Measurements from ENCODE around the gene PATE4.
A peak's percentile ranks its signal among the peaks of the same experiment; 100 is the strongest.
"Not testable (repeated sequence)": the region's sequence is repeated elsewhere in the genome, so short reads cannot be mapped to it uniquely, and the experiment has no call there.

PATE4 gene

DNA sequence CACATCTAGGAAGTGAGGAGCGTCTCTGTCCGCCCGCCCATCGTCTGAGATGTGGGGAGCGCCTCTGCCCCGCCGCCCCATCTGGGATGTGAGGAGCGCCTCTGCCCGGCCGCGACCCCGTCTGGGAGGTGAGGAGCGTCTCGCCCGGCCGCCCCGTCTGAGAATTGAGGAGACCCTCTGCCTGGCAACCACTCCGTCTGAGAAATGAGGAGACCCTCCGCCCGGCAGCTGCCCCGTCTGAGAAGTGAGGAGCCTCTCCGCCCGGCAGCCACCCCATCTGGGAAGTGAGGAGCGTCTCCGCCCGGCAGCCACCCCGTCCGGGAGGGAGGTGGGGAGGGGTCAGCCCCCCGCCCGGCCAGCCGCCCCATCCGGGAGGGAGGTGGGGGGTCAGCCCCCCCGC is 29.7 kb downstream of the PATE4 start:
- H3K4me1 ChIP-seq (ENCODE audit: control insufficient read depth, insufficient read depth, low read length); H3K9ac ChIP-seq (ENCODE audit: low read depth, low read length); H3K4me3 ChIP-seq (ENCODE audit: low read depth, low read length); H3K27me3 ChIP-seq (ENCODE audit: control insufficient read depth, insufficient read depth, low read length); H3K36me3 ChIP-seq (ENCODE audit: control insufficient read depth, insufficient read depth, low read length); H3K9me3 ChIP-seq (ENCODE audit: control insufficient read depth, insufficient read depth, low read length): not testable (repeated sequence)

DNA sequence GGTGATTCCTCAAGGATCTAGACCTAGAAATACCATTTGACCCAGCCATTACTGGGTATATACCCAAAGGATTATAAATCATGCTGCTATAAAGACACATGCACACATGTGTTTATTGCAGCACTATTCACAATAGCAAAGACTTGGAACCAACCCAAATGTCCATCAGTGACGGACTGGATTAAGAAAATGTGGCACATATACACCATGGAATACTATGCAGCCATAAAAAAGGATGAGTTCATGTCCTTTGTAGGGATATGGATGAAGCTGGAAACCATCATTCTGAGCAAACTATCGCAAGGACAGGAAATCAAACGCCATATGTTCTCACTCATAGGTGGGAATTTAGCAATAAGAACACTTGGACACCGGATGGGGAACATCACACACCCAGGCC is 32.2 kb downstream of the PATE4 start:
- not testable (repeated sequence) for H3K36me3 ChIP-seq (ENCODE audit: control insufficient read depth, insufficient read depth, low read length); H3K9me3 ChIP-seq (ENCODE audit: control insufficient read depth, insufficient read depth, low read length); H3K4me3 ChIP-seq (ENCODE audit: low read depth, low read length)

DNA sequence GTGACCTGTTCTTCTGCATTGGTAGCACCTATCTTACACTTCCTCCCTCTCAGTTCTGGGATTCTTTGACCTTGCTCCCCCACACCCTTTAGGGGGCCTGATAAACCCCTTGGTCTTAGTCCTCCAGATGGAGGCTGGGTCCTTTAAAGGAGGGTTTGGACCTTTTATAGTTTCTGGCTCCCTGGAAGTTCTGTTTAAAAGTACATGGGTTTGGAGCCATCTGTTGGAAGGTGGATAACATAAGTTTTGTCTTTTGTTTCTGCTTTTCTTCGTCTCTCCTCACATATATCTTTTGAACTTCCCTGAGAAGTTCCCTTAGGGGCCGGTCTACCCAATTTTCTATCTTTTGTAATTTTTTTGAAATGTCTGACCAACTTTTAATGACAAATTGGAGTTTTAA is 36.4 kb downstream of the PATE4 start:
- no peaks in the 10 kb centered on the region for H3K4me1 ChIP-seq (ENCODE audit: control insufficient read depth, insufficient read depth, low read length)
- H3K9ac ChIP-seq (ENCODE audit: low read depth, low read length) = no peak overlapping the region
- H3K4me3 ChIP-seq (ENCODE audit: low read depth, low read length) = no peak overlapping the region
- H3K27me3 ChIP-seq (ENCODE audit: control insufficient read depth, insufficient read depth, low read length) = no peaks in the 10 kb centered on the region
- peaks cover 4% of the 10 kb centered on the region for H3K9me3 ChIP-seq (ENCODE audit: control insufficient read depth, insufficient read depth, low read length)
- H3K36me3 ChIP-seq (ENCODE audit: control insufficient read depth, insufficient read depth, low read length) = no peaks in the 10 kb centered on the region

More for the DNA sequence above, 32.2 kb downstream of the PATE4 start:
- H3K9ac ChIP-seq (ENCODE audit: low read depth, low read length); H3K27me3 ChIP-seq (ENCODE audit: control insufficient read depth, insufficient read depth, low read length); H3K4me1 ChIP-seq (ENCODE audit: control insufficient read depth, insufficient read depth, low read length): not testable (repeated sequence)

DNA sequence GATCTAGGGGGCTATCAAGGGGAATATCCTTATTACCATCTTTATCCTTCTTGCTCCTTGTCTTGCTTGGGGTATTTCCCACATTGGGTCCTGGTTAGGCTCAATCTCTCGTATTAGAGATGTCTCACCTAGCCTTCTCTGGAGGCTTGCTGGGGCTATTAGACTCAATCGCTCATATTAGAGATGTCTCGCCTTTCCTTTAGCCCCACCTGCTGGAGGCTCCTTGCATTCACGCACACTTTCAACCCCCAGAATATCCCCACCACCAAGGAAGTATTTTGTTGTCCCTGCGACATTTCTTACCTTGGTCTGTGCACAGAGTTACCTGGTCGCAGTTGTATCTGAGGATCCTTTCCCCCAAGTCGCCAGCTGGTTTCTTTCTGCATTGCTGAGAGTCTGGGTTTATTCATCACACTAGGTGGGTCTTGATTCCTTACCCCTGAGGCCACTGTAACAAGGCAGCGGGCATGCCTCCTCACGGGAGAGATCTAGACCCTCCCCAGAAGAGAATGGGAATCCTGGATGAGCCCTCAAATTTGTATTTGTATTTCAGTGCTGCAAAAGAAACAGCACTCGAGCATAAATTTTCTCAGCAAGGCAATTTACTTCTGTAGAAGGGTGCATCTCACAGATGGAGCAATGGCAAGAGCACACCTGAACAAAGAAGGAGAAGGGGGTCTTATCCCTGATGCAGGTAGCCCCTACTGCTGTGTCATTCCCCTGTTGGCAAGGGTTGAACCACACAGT is 38.4 kb downstream of the PATE4 start:
- Histone ChIP-seq H3K4me1 (ENCODE audit: control insufficient read depth, insufficient read depth, low read length) (no peaks in the 10 kb centered on the region), H3K4me3 (ENCODE audit: low read depth, low read length) (no peak overlapping the region), H3K9ac (ENCODE audit: low read depth, low read length) (no peak overlapping the region), H3K9me3 (ENCODE audit: control insufficient read depth, insufficient read depth, low read length) (peaks cover 4% of the 10 kb centered on the region), H3K36me3 (ENCODE audit: control insufficient read depth, insufficient read depth, low read length) (no peaks in the 10 kb centered on the region), H3K27me3 (ENCODE audit: control insufficient read depth, insufficient read depth, low read length) (no peaks in the 10 kb centered on the region)

DNA sequence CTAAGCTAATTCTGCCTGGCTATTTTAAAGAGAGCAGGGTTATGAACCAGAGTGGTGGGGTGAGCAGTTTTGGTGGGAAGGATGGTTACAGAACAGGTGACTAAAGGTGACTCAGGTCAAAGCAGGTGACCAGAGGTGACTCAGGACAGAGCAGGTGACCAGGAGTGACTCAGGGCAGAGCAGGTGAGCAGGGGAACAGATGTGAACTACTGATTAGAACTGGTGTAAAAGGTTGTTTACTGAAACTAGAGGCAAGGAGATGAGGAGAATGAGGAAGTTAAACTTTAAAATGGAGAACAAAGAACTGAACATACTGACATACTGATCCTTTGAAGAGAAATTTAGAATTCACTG is 39.0 kb downstream of the PATE4 start:
- Histone ChIP-seq H3K36me3 (ENCODE audit: control insufficient read depth, insufficient read depth, low read length) (no peaks in the 10 kb centered on the region), H3K4me1 (ENCODE audit: control insufficient read depth, insufficient read depth, low read length) (no peaks in the 10 kb centered on the region), H3K27me3 (ENCODE audit: control insufficient read depth, insufficient read depth, low read length) (no peaks in the 10 kb centered on the region), H3K4me3 (ENCODE audit: low read depth, low read length) (no peak overlapping the region), H3K9ac (ENCODE audit: low read depth, low read length) (no peak overlapping the region), H3K9me3 (ENCODE audit: control insufficient read depth, insufficient read depth, low read length) (peaks cover 4% of the 10 kb centered on the region)

DNA sequence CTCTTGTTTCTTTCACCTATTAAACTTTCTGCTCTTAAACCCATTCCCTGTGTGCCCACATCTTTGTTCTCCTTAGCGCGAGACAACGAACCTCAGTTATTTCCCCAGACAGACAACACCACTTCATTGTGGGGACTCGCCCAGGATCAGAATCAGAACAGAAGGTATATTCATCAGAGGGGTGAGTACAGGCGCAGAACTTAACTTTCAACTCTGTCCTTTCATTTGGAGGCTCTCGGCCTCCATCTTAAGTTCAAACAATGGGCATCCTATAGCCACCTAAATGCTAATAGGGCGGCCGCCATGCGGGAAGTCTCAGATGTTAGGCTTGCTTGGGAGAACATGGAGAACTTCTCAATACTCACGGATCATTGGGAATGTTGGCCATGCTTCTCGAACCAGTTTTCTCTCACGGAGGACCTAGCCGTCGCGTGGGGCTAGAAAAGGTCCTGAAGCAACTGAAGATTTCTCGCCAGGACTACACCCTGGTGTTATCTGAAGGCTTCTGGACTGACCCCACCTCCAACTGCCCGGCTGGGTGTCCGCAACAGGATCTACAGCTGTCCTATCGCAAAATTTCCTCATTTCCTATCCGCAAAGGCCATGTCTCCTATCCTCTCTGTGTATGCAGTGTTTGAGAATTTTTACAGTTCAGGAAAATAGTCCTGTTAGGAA is 40.9 kb downstream of the PATE4 start:
- H3K4me1 ChIP-seq (ENCODE audit: control insufficient read depth, insufficient read depth, low read length) = no peaks in the 10 kb centered on the region
- H3K9me3 ChIP-seq (ENCODE audit: control insufficient read depth, insufficient read depth, low read length) = peaks cover 4% of the 10 kb centered on the region
- peak overlapping the region; percentile 20 for H3K4me3 ChIP-seq (ENCODE audit: low read depth, low read length)
- peaks cover 5% of the 10 kb centered on the region for H3K27me3 ChIP-seq (ENCODE audit: control insufficient read depth, insufficient read depth, low read length)
- no peak overlapping the region for H3K9ac ChIP-seq (ENCODE audit: low read depth, low read length)
- H3K36me3 ChIP-seq (ENCODE audit: control insufficient read depth, insufficient read depth, low read length) = no peaks in the 10 kb centered on the region

DNA sequence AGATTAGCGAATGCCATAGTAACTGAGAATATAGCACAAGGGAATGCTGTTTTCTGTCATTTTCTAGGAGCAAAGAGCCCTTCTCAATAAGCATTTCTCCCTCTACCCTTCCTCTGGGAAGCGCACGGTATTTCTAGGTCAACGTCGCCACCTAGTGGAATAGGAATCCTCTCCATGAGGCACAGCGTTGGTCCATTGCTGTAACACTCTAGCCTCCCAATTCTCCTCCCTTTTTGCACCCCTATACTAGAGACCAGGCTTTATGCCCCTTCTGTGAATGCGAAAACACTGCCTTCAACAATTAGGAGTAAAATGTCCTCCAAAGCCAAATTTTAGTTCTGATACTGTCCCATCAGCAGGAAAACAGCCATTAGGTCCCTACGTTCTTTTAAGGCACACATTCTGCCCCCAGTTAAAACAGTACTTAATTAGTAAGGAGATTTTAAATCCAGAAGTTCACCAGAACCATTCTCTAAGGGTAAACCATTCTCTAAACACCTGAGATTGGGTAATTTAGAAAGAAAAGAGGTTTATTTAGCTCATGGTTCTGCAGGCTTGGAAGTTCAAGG is 41.5 kb downstream of the PATE4 start:
- Histone ChIP-seq H3K27me3 (ENCODE audit: control insufficient read depth, insufficient read depth, low read length) (peaks cover 8% of the 10 kb centered on the region), H3K4me3 (ENCODE audit: low read depth, low read length) (peak overlapping the region; percentile 20), H3K9ac (ENCODE audit: low read depth, low read length) (no peak overlapping the region), H3K9me3 (ENCODE audit: control insufficient read depth, insufficient read depth, low read length) (peaks cover 4% of the 10 kb centered on the region), H3K4me1 (ENCODE audit: control insufficient read depth, insufficient read depth, low read length) (no peaks in the 10 kb centered on the region), H3K36me3 (ENCODE audit: control insufficient read depth, insufficient read depth, low read length) (no peaks in the 10 kb centered on the region)

DNA sequence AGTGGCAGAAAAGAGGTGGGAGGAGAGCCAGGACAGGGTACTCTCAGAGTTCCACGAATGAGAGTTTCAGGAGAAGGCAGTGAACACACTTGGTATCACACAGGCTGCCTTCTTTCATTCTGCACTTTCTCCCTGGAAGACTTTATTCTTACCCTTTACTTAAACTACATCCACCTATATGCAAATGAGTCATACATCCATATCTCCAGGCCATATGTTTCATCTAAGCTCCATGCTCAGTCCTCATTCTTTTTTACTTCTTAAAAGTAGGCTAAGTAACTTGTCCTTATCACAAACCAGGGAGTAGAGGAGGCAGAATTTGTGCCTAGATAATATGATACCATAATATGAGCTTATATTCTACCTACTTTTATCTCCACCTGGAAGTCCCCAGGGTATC is 48.2 kb downstream of the PATE4 start:
- no peak overlapping the region for H3K9ac ChIP-seq (ENCODE audit: low read depth, low read length)
- H3K36me3 ChIP-seq (ENCODE audit: control insufficient read depth, insufficient read depth, low read length) = no peaks in the 10 kb centered on the region
- peaks cover 16% of the 10 kb centered on the region for H3K27me3 ChIP-seq (ENCODE audit: control insufficient read depth, insufficient read depth, low read length)
- H3K4me3 ChIP-seq (ENCODE audit: low read depth, low read length) = no peak overlapping the region
- H3K4me1 ChIP-seq (ENCODE audit: control insufficient read depth, insufficient read depth, low read length) = no peaks in the 10 kb centered on the region
- H3K9me3 ChIP-seq (ENCODE audit: control insufficient read depth, insufficient read depth, low read length) = peaks cover 3% of the 10 kb centered on the region

DNA sequence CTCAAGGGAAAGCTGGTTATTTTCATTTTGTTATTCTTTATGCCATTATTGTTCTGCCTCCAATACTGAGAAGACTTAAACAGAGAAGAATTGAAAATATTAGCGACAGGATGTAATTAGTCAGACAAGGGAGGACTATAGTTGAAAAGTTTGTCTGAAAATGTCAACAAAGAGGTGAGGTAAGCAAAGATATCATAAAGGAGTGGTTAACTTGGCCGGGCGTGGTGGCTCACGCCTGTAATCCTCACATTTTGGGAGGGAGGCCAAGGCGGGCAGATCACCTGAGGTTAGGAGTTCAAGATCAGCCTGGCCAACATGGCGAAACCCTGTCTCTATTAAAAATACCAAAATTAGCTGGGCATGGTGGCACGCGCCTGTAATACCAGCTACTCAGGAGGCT is 50.3 kb downstream of the PATE4 start:
- Histone ChIP-seq H3K9me3 (ENCODE audit: control insufficient read depth, insufficient read depth, low read length) (peaks cover 3% of the 10 kb centered on the region), H3K27me3 (ENCODE audit: control insufficient read depth, insufficient read depth, low read length) (peaks cover 19% of the 10 kb centered on the region), H3K4me3 (ENCODE audit: low read depth, low read length) (no peak overlapping the region), H3K4me1 (ENCODE audit: control insufficient read depth, insufficient read depth, low read length) (no peaks in the 10 kb centered on the region), H3K9ac (ENCODE audit: low read depth, low read length) (no peak overlapping the region), H3K36me3 (ENCODE audit: control insufficient read depth, insufficient read depth, low read length) (peaks cover 3% of the 10 kb centered on the region)

DNA sequence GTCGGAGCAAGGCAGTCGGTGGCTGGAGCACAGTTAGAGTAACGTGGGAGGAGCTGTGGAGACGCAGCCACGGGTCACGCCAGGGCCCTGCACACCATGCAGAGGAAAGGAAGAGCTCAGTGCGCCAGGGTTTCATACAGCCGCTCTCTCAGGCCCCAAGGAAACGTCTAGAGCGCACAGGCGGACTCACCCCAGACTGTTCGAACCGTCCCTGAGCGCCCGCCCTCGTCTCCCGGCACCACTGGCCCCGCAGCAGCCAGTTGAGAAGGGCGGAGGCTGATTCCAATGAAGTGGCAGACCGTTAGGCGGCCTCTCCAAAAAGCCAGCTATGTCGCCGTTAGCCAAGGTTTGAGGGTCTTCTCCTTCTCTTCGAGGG is 53.9 kb downstream of the PATE4 start:
- H3K27me3 ChIP-seq (ENCODE audit: control insufficient read depth, insufficient read depth, low read length) = peaks cover 8% of the 10 kb centered on the region
- H3K9ac ChIP-seq (ENCODE audit: low read depth, low read length) = no peak overlapping the region
- peak overlapping the region; percentile 82 for H3K4me3 ChIP-seq (ENCODE audit: low read depth, low read length)
- no peaks in the 10 kb centered on the region for H3K4me1 ChIP-seq (ENCODE audit: control insufficient read depth, insufficient read depth, low read length)
- H3K9me3 ChIP-seq (ENCODE audit: control insufficient read depth, insufficient read depth, low read length) = peaks cover 3% of the 10 kb centered on the region
- H3K36me3 ChIP-seq (ENCODE audit: control insufficient read depth, insufficient read depth, low read length) = peaks cover 3% of the 10 kb centered on the region

DNA sequence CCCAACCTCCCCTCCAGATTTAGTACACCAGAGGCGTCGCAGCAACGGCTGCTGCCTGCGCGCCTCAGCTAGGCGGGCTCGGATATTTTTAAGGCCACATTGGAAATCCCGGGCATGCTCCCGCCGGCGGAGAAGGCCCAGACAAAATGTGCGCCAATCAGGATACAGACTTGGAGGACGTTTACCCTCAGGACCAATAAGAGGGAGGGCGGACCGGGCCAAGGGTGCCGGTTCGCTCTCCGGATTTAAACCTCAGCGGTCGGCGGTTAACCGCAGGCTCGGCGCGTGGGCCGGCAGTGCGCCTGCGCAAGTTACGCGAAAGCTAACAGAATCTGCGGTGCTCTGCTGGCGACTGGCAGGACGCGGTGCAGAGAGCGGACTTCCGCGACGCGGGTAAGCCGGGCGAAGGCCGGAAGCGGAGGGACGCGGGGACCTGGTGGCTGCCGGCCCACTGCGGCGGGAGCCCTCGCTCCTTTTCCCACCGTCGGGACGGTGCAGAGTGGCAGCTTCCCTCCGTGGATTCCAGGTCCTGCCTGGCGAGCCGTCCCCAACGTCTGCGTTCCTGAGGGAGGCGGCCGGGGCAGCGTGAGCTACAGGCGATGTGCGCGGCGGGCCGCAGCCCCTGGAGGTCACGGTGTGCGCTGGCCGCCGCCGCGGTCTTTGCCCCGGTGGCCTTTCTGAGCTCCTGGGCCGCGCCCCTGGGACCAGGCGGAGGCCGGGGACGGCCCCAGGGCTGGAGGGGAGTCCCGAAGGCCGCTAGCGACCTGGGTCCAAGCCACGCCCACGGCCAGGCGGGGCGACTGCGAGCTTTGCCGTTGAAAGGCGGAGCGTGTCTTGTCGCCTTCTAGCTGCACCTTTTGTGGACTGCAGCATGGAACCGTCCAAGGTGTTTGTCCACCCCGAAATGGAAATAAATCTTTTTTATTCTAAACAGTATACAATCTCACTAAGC is 54.5 kb downstream of the PATE4 start, which contains the start of gene HYLS1:
Gene HYLS1 (plus strand): TSS at position 296 of the 952 bp plus-strand sequence. CDS start 11,701 bp downstream, outside the sequence.
- H3K27me3 ChIP-seq (ENCODE audit: control insufficient read depth, insufficient read depth, low read length) = peaks cover 8% of the 10 kb centered on the region
- H3K9me3 ChIP-seq (ENCODE audit: control insufficient read depth, insufficient read depth, low read length) = peaks cover 3% of the 10 kb centered on the region
- H3K9ac ChIP-seq (ENCODE audit: low read depth, low read length) = peak within 1 kb of the TSS; percentile 48
- H3K4me1 ChIP-seq (ENCODE audit: control insufficient read depth, insufficient read depth, low read length) = no peaks in the 10 kb centered on the region
- H3K36me3 ChIP-seq (ENCODE audit: control insufficient read depth, insufficient read depth, low read length) = peaks cover 3% of the 10 kb centered on the region
- peak within 1 kb of the TSS; percentile 82 for H3K4me3 ChIP-seq (ENCODE audit: low read depth, low read length)

All from iPS-15b (cell line).